Heart right ventricle (tissue), 16 donors: Measurements from ENCODE around the gene THOP1. TPM values are rescaled to one million over a fixed set of nuclear protein-coding genes. Genes with fewer than 3 reads are reported as not detected.

ENCODE experiments used
- ATAC-seq, 8 donors: fragments of 200-7000 bp; cut with Tn5 transposase; one replicate each; pipeline ENCODE4 v1.9.1; 2020; ENCODE audit warnings: mild to moderate bottlenecking in 8 of 8, moderate library complexity in 8 of 8, moderate number of reproducible peaks in 1 of 8
- DNase-seq, 2 donors: peaks; one replicate each; pipeline ENCODE4 v3.0.0-alpha.2; 2020
- H3K27ac ChIP-seq, 10 donors: fragments of 200-600 bp; sonication (generic) in 2 of 10; one replicate each; pipeline versions ENCODE4 v1.5.0 to v1.8.0; 2020 to 2022; ENCODE audit warnings: mild to moderate bottlenecking in 3 of 10
- H3K27me3 ChIP-seq, 7 donors: fragments of 200-600 bp; one replicate each; pipeline ENCODE4 v1.8.0; 2021 to 2022; ENCODE audit warnings: mild to moderate bottlenecking in 2 of 7
- H3K36me3 ChIP-seq, 9 donors: fragments of 200-600 bp; sonication (generic) in 1 of 9; one replicate each; pipeline versions ENCODE4 v1.5.0 to v1.8.0; 2020 to 2022; ENCODE audit warnings: mild to moderate bottlenecking in 2 of 9
- H3K4me1 ChIP-seq, 9 donors: fragments of 200-600 bp; sonication (generic) in 1 of 9; one replicate each; pipeline versions ENCODE4 v1.5.0 to v1.8.0; 2020 to 2022; ENCODE audit warnings: mild to moderate bottlenecking in 4 of 9
- H3K4me3 ChIP-seq, 10 donors: fragments of 200-600 bp; sonication (generic) in 2 of 10; one replicate each; pipeline versions ENCODE4 v1.5.0 to v1.8.0; 2020 to 2022; ENCODE audit warnings: mild to moderate bottlenecking in 7 of 10, moderate library complexity in 2 of 10
- H3K9me3 ChIP-seq, 11 donors: fragments of 200-600 bp in 10 of 11; sonication (generic) in 2 of 11; one replicate each; pipeline versions ENCODE4 v1.5.0 to v1.8.0; 2013 to 2022; ENCODE audit warnings: mild to moderate bottlenecking in 2 of 11, control low read depth in 1 of 11, moderate library complexity in 1 of 11
- WGBS, 2 donors: extraction: QIAGEN DNeasy Blood & Tissue Kit; methylation state at CpG; one replicate each; pipeline ENCODE4 v1.1.7; 2013; ENCODE audit warnings: inconsistent platforms in 1 of 2; 5-methylcytosine and 5-hydroxymethylcytosine counted together
- intact Hi-C, 10 donors: fragments of 100-400 bp; cut with DNase I; formaldehyde crosslinking; loops; one replicate each; pipeline versions ENCODE4 v1.11.1 to v1.14.2; 2022
- polyA plus RNA-seq, 2 donors: library from polyadenylated mRNA; stranded (reverse); fragments of 200-250 nt; gene quantifications; one replicate each; pipeline ENCODE4 v1.2.3, GENCODE V29; 2013
- total RNA-seq, 10 donors: library from RNA; stranded (reverse); fragmentation: NEBNext Ultra II Directional in 3 of 10; extraction: Animal tissue kit (Norgen Biotek cat#: 25700) in 3 of 10; gene quantifications; one replicate each; pipeline versions ENCODE4 v1.2.1 to v1.2.4, GENCODE V29; 2021 to 2023
- TF ChIP-seq, protein P1 (sequence below), 9 donors: fragments of 200-600 bp; sonication (generic) in 2 of 9; IDR thresholded peaks; one replicate each; pipeline versions ENCODE4 v1.5.0 to v1.8.0; 2021 to 2022; ENCODE audit warnings: antibody characterized with exemption in 9 of 9, mild to moderate bottlenecking in 5 of 9, moderate library complexity in 1 of 9
- donor health status: Arrhythmogenic right ventricular cardiomyopathy.
- donor health status: ischemic (EF 13 %, LVEDD 7.1; RV severe dilation, severe dysfunction).
- donor health status: healthy with polysubstance abuse.
- donor health status: DM: no; HTN: yes; CAD: no.
- donor health status: DM: no; HTN: no; CAD: no.
- donor health status: ischemic (EF 25% LVEDD 6.9; RV normal size, moderate dysfunction).
- donor health status: ischemic (EF 25% LVEDD 5.7; RV mildly dilated, moderate dysfunction).
- donor health status: healthy.
- donor health status: DM: yes; HTN: yes; CAD: no.
- donor health status: Ischemic cardiomyopathy.
- donor health status: ischemic (EF 35%, LVEDD 5.7; RV mildly dilated, moderate dysfunction).
- donor health status: nonischemic (EF 11% LVEDD 7.7; RV severe dilation, severe dysfunction).
- donor health status: DM: yes; HTN: yes; CAD: no.
- donor health status: PGD.
- donor health status: ischemic (EF 29% LVEDD 5.4; RV normal size, mild dysfunction).
- donor health status: nonischemic (EF 23%, LVEDD 6.1; RV moderate dilation, normal function).

Gene THOP1
- total and polyA plus RNA-seq, 12 donors: 37.5 to 85.3 (median 45.2) TPM

DNA sequence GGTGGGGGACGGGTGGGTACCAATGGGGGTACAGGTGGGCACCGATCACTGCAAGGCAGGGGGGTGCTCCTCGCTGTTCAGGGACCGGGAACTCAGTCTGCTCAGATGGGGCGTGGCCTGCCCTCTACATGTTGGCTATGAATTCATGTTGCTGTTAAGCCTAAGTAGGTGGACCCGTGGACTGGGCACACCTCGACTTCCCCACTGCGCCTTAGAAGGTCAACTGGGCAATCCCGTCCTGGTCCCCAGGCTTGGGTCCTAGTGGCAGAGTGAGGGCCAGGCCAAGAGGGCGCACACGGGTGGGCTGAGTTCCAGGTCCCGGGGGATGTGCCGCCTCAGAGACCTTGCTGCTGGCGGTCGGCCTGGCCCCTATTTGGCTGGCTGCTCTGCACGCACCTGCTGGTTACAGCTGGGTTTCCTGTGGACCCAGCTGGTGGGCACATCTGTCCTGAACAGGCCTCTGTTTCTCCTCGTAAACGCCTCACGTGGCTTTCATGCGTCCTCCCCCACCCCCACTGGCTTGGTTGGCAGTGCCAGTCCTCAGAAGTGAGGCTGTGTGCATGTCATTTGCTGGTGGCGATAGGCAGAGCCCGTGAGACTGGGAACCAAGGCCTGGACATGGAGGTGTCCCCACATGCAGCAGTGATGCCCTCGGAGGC, 20.8 kb downstream of the THOP1 start:
- 97 to 98% methylated on average over 23 of the region's 23 CpGs for WGBS, 2 donors
- Histone ChIP-seq H3K9me3 (no peaks in the 10 kb centered on the region), H3K27ac (no peak overlapping the region), H3K36me3 (peaks cover 0 to 82% (median 21%) of the 10 kb centered on the region in 9 donors), H3K4me1 (no peaks in the 10 kb centered on the region), H3K4me3 (no peak overlapping the region), H3K27me3 (no peaks in the 10 kb centered on the region)
- TF ChIP-seq, protein P1, sequence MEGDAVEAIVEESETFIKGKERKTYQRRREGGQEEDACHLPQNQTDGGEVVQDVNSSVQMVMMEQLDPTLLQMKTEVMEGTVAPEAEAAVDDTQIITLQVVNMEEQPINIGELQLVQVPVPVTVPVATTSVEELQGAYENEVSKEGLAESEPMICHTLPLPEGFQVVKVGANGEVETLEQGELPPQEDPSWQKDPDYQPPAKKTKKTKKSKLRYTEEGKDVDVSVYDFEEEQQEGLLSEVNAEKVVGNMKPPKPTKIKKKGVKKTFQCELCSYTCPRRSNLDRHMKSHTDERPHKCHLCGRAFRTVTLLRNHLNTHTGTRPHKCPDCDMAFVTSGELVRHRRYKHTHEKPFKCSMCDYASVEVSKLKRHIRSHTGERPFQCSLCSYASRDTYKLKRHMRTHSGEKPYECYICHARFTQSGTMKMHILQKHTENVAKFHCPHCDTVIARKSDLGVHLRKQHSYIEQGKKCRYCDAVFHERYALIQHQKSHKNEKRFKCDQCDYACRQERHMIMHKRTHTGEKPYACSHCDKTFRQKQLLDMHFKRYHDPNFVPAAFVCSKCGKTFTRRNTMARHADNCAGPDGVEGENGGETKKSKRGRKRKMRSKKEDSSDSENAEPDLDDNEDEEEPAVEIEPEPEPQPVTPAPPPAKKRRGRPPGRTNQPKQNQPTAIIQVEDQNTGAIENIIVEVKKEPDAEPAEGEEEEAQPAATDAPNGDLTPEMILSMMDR (IDR thresholded peaks at IDR 0.05): no peak
- no peak for DNase-seq
- intact Hi-C loops: no loop called here
- no peak for ATAC-seq

DNA sequence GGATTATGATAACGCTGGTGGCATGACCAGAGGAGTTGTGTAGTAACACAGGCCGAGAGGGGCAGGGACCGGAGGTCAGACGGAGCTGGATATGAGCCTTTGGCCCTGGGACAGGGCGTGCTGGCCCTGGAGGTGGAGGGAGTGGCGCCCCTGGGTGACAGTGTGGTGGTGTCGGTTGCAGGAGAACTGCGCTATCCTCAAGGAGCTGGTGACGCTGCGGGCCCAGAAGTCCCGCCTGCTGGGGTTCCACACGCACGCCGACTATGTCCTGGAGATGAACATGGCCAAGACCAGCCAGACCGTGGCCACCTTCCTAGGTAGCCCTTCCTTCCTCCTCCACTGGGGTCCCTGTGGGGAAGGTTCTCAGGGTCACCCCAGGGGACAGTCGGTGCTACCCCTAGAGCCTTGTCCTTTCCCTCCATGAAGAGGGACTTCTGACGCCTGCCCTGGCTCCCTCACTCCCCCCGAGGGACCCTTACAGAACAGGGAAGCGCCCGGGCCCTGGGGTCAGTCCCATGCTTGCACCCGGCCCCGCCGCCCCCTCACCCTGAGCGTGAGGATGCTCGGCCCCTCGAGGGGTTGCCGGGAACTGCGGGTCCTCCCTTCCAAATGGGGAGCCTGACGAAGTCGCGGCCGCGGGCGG, 21.6 kb downstream of the THOP1 start:
- no peak for ATAC-seq
- Histone ChIP-seq H3K4me1 (no peaks in the 10 kb centered on the region), H3K27ac (no peak overlapping the region), H3K9me3 (no peaks in the 10 kb centered on the region), H3K4me3 (no peak overlapping the region), H3K36me3 (peaks cover 0 to 82% (median 21%) of the 10 kb centered on the region in 9 donors), H3K27me3 (no peaks in the 10 kb centered on the region)
- 95 to 96% methylated on average over 31 to 34 of the region's 34 CpGs for WGBS, 2 donors
- no peak for DNase-seq
- TF ChIP-seq, protein P1 (IDR thresholded peaks at IDR 0.05): no peak
- intact Hi-C loops: no loop called here

DNA sequence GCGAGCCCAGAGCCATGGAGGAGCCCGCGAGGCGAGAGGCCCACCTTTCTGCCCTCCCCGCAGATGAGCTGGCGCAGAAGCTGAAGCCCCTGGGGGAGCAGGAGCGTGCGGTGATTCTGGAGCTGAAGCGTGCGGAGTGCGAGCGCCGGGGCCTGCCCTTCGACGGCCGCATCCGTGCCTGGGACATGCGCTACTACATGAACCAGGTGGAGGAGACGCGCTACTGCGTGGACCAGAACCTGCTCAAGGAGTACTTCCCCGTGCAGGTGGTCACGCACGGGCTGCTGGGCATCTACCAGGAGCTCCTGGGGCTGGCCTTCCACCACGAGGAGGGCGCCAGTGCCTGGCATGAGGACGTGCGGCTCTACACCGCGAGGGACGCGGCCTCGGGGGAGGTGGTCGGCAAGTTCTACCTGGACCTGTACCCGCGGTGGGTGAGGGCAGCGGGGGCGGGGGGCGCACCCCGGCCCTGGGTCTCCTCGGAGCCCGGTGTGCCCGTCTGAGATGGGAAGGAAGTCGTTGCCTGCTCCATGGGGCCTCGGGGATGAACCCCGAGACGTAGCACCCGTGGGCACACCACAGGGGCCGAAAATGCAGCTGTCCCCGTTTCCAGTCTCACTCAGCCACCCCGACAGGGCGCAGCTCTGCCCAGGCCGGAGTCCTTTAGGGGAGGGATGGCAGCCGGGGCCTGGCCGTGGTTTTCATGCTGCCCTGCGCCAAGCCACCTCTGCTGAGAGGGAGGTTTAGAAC, 22.3 kb downstream of the THOP1 start:
- intact Hi-C loops: no loop called here
- ATAC-seq (no peak), DNase-seq (no peak)
- H3K27me3 ChIP-seq: no peaks in the 10 kb centered on the region
- no peaks in the 10 kb centered on the region for H3K9me3 ChIP-seq
- TF ChIP-seq, protein P1 (IDR thresholded peaks at IDR 0.05): no peak
- no peaks in the 10 kb centered on the region for H3K4me1 ChIP-seq
- H3K27ac ChIP-seq: no peak overlapping the region
- H3K4me3 ChIP-seq: no peak overlapping the region
- H3K36me3 ChIP-seq: peaks cover 0 to 88% (median 24%) of the 10 kb centered on the region in 9 donors
- 97% methylated on average over 56 of the region's 56 CpGs for WGBS, 2 donors

DNA sequence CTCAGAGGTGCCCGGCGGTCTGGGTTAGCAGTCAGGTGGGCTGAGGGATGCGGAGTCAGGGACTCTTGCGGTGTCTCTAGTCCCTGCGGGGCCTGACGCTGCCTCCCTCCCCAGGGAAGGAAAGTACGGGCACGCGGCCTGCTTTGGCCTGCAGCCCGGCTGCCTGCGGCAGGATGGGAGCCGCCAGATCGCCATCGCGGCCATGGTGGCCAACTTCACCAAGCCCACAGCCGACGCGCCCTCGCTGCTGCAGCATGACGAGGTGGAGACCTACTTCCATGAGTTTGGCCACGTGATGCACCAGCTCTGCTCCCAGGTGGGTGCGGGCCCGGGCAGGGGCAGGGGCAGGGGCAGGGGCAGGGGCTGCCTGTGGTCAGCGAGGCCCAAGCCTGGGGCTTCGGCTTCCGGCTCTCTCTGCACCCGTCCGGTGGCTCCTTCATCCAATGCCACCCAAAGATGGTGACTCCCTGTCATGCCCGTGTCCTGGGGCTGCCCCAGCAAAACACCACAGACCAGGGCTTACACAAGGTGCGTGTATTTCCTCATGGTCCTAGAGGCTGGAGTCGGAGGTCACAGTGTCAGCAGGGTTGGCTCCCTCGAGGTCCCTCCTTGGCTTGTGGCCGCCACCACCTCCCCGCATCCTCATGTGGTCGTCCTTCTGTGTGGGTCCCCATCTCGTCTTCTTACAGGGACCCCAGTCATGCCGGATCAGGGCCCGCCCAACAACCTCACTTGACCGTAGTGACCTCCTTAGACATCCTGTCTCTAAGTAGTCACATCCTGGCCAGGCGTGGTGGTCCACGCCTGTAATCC, 23.0 kb downstream of the THOP1 start:
- ATAC-seq (no peak), DNase-seq (no peak)
- TF ChIP-seq, protein P1 (IDR thresholded peaks at IDR 0.05): no peak
- WGBS, 2 donors: 95 to 96% methylated on average over 41 of the region's 41 CpGs
- no peaks in the 10 kb centered on the region for H3K9me3 ChIP-seq
- peaks cover 0 to 85% (median 26%) of the 10 kb centered on the region in 9 donors for H3K36me3 ChIP-seq
- no peaks in the 10 kb centered on the region for H3K27me3 ChIP-seq
- H3K4me1 ChIP-seq: no peaks in the 10 kb centered on the region
- H3K27ac ChIP-seq: no peak overlapping the region
- H3K4me3 ChIP-seq: no peak overlapping the region
- intact Hi-C loops: no loop called here
